Measurements from ENCODE around the gene CADPS2. TPM values are rescaled to one million over a fixed set of nuclear protein-coding genes. Genes with fewer than 3 reads are reported as not detected.

The CADPS2 gene
- total RNA-seq, 4 donors from 2014 or later, result 2.2 to 9.2 (median 5.7) TPM

- Histone ChIP-seq H3K4me3 (peak overlapping the region in 1 of 4 donors; percentile 32), H3K4me1 (peaks cover 3 to 22% (median 4%) of the 10 kb centered on the region in 3 donors), H3K36me3 (no peaks in the 10 kb centered on the region), H3K27ac (no peak overlapping the region), H3K27me3 (no peaks in the 10 kb centered on the region), H3K9me3 (no peaks in the 10 kb centered on the region)
- WGBS, 2 donors, result 17 to 20% methylated on average over 4 of the region's 4 CpGs
- intact Hi-C loops (cut with DNase I), result no loop called here
- TF ChIP-seq CTCF (IDR thresholded peaks at IDR 0.05) (no peak), POLR2A (IDR thresholded peaks at IDR 0.05) (no peak)
- DNase-seq, result no peak
These were observed 211.8 kb downstream of the CADPS2 start for GRCh38 chr7:122674502-122674901.

- H3K36me3 ChIP-seq, result no peaks in the 10 kb centered on the region
- TF ChIP-seq CTCF (IDR thresholded peaks at IDR 0.05), result no peak
- TF ChIP-seq POLR2A (IDR thresholded peaks at IDR 0.05), result no peak
- H3K27ac ChIP-seq, result no peak overlapping the region
- 63% methylated on average over 1 of the region's 21 CpGs; no CpG with 5 or more reads in 1 of the 2 donors for WGBS, 2 donors
- H3K9me3 ChIP-seq, result no peaks in the 10 kb centered on the region
- H3K4me1 ChIP-seq, result peaks cover 3 to 16% (median 4%) of the 10 kb centered on the region in 3 donors
- intact Hi-C loops (cut with DNase I), result no loop called here
- peak overlapping the region in 1 of 4 donors; percentile 32 for H3K4me3 ChIP-seq
- DNase-seq, result no peak
- no peaks in the 10 kb centered on the region for H3K27me3 ChIP-seq
These were observed 212.3 kb downstream of the CADPS2 start for GRCh38 chr7:122673951-122674350.

- 96 to 98% methylated on average over 8 of the region's 8 CpGs for WGBS, 2 donors
- no peaks in the 10 kb centered on the region for H3K27me3 ChIP-seq
- no peak for DNase-seq
These were observed 213.7 kb downstream of the CADPS2 start for GRCh38 chr7:122672536-122672935.

GRCh38 chr7:122663733-122664132 lies 222.5 kb downstream of the CADPS2 start:
- H3K36me3 ChIP-seq, result no peaks in the 10 kb centered on the region
- H3K27me3 ChIP-seq, result no peaks in the 10 kb centered on the region
- H3K4me3 ChIP-seq, result no peak overlapping the region
- H3K4me1 ChIP-seq, result no peaks in the 10 kb centered on the region
- no peaks in the 10 kb centered on the region for H3K9me3 ChIP-seq
- no peak for DNase-seq
- 81 to 85% methylated on average over 2 of the region's 2 CpGs for WGBS, 2 donors
- no peak overlapping the region for H3K27ac ChIP-seq
- intact Hi-C loops (cut with DNase I), result no loop called here
- TF ChIP-seq POLR2A (IDR thresholded peaks at IDR 0.05), result no peak
- TF ChIP-seq CTCF (IDR thresholded peaks at IDR 0.05), result no peak

More at GRCh38 chr7:122672536-122672935, 213.7 kb downstream of the CADPS2 start:
- TF ChIP-seq POLR2A (IDR thresholded peaks at IDR 0.05) (no peak), CTCF (IDR thresholded peaks at IDR 0.05) (no peak)
- Histone ChIP-seq H3K4me1 (peaks cover 3 to 16% (median 4%) of the 10 kb centered on the region in 3 donors), H3K27ac (no peak overlapping the region), H3K9me3 (no peaks in the 10 kb centered on the region), H3K4me3 (no peak overlapping the region), H3K36me3 (no peaks in the 10 kb centered on the region)
- intact Hi-C loops (cut with DNase I), result no loop called here

- H3K27ac ChIP-seq, result no peak overlapping the region
- no peak overlapping the region for H3K4me3 ChIP-seq
- no peaks in the 10 kb centered on the region for H3K9me3 ChIP-seq
- no peaks in the 10 kb centered on the region for H3K27me3 ChIP-seq
- H3K4me1 ChIP-seq, result no peaks in the 10 kb centered on the region
- DNase-seq, result no peak
- H3K36me3 ChIP-seq, result no peaks in the 10 kb centered on the region
- 62% methylated on average over 2 of the region's 2 CpGs for WGBS, 2 donors
- TF ChIP-seq POLR2A (IDR thresholded peaks at IDR 0.05) (no peak), CTCF (IDR thresholded peaks at IDR 0.05) (no peak)
- intact Hi-C loops (cut with DNase I), result no loop called here
These were observed 227.4 kb downstream of the CADPS2 start for GRCh38 chr7:122658856-122659255.
